NCI-H510A treated with DMSO at 0.1 percent for 48 hours (cell line): Measurements from ENCODE around the gene RAB34.
"Not testable (repeated sequence)": the region's sequence is repeated elsewhere in the genome, so short reads cannot be mapped to it uniquely, and the experiment has no call there.

Experiments
- DNase-seq: peaks from one replicate; lab custom pipeline; 2025; lab: John Stamatoyannopoulos, UW

Gene RAB34

DNA sequence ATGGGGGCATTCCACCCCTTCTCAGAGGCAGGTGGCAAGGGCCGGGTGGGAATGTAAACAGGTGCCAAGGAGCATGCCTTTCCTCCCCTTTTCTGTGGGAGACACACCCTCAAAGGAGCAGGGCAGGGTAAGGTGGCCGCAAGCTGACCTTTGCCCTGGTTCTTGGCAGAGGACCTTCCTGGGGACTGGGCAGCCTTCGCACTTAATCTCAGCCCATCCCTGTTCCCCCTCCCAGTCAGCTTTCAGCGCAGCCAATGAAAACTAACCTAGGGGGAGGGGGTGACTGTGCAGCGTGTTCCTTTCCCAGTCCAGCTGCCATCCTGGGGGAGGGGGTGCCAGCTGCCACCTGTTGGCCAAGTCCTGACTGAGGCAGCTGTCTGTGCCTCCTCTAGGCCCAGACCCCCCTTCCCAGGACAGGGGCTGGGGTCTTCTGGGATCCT is 29.0 kb upstream of the RAB34 start:
- DNase-seq, result peak; percentile 96

DNA sequence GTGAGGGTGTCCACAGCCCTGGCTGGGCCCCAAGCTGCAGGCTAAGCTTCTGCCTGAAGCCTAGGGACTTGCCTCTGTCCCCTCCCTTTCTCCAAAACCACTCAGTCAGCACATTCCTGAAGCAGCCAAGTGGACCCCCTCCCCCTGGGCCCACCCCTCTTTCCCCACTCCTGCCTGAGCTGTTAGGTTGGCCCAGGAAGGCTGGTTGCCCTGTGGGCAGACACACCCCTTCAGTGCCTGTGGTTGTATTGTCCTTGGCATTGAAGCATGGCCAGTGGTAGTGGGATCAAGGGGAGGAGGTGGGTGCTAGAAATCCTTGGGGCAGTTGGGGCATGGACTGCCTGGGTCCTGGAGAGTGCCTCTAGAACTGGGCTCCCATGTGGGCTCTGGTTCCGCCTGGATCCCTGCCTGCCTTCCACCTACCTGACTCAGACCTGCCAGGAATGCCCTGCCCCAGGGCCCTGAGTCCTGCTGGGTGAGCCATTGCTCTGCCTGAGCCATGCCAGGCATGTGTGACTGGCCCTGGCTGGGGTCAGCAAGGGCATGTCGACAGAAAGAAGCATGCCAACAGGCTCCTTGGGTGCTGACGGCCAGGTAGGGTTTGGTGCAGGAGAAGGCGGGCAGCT is 28.2 kb upstream of the RAB34 start:
- no peak for DNase-seq

DNA sequence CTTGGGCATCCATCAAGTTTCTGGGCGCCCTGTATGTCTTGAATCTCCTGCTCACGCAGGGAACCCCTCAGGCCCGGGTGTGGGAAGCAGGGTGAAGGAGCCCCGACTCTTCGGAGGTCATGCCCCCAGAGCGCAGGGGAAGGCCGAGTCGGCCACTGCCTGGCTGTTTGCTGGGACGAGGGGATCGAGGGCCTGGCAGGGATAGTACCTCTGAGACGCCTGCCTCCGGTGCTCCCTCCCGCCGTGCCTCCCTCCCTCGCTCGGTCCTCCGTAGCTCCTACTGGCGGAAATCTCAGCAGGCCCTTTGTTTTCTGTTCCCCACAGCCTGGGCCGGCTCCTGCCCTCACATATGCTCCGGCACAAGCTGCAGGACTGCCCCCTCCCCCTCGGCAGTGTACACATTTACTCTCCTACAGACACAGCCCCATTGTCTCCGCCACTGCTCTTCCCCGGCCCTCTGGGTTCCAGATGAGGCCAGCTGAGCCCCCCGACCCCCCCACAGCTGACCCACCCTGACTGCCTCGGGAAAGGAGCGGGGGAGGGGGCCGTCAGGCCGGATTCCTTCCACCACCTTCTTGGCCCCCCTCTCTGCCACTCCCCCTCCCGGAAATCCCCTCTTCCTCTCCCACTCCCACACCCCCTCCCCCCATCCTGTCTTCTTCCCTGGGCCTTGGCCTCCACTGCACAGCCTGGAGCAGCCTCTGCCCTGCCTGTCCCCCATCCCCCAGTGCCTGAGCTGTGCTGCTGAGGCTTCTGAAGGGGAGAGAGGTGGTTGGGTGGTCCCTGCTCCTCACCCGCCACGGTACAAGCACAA is 27.5 kb upstream of the RAB34 start:
- peak; percentile 77 for DNase-seq

DNA sequence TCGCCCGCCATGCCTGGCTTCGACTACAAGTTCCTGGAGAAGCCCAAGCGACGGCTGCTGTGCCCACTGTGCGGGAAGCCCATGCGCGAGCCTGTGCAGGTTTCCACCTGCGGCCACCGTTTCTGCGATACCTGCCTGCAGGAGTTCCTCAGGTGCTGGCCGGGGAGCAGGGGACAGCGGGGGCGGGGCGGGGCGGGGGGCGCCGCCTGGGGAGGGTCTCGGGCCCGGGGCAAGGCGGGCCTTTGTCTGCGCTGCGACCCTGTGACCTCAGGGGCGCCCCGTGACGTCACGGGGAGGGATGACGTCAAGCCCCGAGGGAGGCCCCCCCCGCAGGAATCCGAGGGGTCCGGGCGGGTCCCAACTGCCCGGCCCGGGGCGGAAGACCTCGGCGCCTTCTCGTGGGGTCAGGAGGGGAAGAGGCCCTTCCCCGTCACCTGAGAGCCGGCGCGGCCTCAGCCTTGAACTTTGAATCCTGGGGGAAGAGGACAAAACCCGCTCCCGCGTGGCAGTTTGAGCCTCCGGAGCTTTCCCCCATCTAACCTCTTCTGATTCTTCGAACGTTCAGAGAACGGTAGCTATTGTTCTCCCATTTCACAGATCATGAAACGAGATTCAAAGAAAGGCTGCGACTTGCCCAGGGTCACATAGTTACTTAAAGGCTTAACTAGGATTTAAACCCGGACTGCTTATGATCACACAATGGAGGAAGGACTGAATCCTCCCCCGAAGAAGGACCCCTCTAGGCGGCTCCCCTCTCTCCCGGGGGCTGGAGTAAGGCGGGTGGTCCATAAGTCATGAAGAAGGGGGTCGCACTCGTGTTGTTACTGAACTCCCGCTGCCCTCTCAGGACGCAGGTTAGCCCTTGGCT is 26.7 kb upstream of the RAB34 start:
- peak; percentile 56 for DNase-seq

DNA sequence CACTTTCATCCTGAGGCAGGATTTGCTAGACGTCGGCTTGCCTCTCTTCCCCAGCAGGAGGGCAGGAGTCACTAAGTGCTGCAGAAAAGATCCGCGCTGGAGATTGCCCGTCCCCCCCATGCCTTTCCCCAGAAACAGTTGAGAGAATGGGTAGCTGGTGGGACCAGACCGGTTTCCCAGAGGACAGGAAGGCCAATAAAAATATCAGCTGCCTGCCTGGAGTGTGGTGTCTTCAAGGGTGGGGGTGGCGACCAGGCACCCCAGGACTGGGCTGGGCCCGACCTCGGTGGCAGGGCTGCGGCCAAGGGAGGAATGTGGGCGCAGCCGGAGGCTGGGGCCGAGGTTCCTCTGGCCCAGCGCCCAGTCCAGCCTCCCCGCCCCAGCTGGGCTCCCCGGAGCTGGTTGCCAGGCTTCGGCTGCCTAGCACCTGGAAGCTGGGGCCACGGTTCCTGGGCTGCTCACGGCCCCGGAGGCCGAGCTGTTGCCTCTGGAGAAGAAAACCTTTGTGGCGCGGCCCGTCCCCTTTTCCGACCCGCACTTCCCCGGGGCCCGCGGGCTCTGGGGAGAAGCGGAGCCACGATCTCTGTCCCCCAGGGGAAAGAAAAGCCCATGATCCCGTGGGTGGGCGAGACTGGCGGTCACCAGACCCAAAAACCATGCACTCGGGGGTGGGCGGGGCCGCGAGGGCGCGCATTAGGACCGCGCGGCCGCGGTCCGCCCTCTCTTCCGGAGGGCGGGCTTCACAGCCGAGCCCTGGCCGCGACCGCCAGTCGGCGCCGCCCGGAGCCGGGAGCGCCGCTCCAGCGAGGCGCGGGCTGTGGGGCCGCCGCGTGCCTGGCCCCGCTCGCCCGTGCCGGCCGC is 25.8 kb upstream of the RAB34 start, which contains the start of gene TRAF4:
TRAF4 (plus strand) TSS at position 769 of the 861 bp plus-strand sequence. CDS start 102 bp downstream, outside the sequence.
- DNase-seq, result peak; percentile 97

DNA sequence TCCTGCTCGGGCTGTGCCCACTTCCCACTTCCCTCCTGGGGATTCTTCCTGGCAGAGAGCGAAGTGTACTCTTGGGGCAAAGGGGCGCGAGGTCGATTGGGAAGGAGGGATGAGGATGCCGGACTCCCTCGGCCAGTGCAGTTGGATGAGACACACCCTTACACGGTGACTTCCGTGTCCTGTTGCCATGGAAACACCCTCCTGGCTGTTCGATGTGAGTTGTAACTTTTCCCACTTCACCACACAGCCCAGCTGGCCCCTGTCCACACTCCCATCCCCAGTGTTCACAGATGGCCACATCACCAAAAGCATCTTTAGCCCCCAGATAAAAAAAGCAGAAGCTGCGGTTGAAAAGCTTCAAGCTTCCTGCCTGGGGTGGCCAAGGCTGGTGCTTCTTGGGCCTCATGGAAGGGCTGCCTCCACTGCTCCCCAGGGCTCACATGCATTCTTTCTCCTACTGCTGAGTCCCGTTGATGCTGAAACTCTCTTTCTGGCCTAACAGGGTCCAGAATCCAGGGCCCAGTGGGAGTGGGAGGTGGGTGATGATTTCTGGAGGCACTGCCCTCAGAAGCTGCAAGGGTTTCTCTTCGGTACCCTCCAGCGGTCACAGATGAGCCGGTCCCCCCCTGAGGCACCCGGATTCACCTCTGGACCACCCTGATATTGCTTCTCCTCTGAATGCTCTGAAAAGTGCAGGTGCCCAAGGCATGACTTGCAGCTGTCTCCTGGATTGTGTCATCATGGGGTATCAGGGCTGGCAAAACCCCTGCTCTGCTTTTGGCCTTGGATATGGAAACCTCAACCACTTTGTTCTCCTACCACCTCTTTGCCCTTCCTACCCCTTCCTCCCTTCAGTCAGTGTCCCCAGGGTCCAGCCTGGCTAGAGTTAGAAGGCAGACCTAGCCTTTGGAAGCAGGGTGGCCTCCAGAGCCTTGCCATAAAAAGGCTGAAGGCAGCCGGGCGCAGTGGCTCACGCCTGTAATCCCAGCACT is 24.0 kb upstream of the RAB34 start:
- DNase-seq, result no peak

DNA sequence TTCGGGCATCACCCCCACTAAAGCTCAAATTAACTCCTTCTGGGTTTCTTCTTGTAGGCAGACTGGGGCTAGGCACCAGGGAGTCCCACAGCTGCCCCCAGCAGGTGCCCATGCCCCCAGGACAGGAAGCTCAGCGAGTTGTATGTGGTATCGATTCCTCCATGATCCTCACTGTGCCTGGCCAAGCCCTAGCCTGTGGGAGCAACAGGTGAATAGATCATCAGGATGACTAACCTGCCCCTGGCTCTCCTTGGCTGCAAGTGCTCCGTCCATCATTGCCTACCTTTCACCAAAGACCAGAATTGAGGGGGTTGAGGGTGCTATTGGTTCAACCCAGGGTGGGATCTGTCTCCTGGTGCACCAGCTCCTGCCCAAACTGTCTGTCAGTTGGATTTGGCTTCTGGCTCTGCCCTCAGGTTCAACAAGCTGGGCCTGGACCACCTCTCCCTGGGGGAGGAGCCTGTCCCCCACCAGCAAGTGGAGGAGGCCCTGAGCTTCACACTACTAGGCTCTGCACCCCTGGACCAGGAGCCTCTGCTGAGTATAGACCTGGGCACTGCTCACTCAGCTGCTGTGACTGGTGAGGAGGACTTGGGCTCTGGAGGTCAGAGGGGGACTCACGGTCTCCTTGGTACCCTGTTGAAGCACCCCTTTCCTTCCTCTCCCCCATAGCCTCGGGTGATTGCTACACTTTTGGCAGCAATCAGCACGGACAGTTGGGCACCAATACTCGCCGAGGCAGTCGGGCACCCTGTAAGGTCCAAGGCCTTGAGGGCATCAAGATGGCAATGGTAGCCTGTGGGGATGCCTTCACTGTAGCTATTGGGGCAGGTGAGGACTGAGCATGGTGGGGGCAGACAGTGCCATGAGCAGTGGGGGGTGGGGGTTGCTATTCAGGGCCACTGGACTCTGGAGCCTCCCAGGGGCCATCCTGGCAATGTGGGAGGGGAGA is 23.0 kb upstream of the RAB34 start:
- DNase-seq, result no peak

DNA sequence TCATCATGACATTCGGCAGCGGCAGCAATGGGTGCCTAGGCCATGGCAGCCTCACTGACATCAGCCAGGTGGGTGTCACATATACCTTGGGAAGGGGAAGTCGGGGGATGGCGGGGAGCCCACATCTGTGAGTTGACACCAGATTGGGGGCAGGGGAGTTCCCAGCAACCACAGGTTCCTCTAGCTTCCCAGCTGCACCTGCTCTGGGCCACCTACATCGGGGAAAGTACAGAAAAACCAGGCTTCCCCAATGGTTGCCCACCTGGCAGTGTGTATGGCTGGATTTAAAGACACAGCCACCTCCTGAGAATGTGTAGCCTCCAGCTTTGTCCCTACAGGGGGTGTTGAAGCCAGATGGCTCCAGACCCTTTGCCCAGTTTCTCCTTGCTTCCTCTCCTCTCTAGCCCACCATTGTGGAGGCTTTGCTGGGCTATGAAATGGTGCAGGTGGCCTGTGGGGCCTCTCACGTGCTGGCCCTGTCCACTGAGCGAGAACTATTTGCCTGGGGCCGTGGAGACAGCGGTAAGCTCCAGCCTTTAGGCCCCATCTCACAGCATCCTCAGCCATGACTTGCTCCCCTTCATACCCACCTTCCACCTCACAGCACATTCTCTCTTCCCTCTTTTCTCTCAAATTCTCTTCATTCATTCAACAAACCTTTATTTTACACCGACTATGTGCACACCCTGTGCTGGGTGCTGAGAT is 21.2 kb upstream of the RAB34 start:
- no peak for DNase-seq

DNA sequence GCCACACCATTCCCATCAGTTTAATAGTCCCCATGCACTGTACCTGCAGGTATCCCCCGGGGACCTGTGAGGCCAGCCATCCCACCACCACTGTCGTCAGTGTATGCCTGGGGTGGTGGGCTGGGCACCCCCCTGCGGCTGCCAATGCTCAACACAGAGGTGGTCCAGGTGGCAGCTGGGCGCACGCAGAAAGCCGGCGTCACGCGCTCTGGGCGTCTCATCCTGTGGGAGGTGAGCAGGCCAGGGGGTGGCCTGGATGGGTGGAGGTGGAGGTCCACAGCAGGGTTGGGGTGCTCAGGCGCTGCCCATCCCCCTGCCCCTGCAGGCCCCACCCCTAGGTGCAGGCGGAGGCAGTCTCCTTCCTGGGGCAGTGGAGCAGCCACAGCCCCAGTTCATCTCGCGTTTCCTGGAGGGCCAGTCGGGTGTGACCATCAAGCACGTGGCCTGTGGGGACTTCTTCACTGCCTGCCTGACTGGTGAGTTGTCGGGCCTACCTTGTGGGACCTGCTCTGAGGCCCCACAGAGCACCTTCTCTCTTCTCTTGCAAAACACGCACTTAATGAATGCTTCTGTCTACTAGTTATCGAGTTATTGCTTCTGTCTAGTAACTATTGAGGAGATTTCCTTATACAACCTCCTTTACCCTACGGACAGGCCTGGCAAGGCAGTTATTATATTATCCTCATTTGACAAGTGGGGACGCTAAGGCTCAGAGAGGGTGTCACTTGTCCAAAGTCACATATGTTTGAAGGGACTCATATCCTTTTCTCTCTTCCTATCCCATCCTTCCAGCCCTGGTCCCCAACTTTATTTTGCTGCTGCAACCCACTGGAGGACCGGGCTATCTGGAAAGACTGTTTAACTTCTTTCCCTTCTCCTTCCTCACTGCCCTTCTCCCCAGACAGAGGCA is 20.4 kb upstream of the RAB34 start:
- DNase-seq, result no peak

DNA sequence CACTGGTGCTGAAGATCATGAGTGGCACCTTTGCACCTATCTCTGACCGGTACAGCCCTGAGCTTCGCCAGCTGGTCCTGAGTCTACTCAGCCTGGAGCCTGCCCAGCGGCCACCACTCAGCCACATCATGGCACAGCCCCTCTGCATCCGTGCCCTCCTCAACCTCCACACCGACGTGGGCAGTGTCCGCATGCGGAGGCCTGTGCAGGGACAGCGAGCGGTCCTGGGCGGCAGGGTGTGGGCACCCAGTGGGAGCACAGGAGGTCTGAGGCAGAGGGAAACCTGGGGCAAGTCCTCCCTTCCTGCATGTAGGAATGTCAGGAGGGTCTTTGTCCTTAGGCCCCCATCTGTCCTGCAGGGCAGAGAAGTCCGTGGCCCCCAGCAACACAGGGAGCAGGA is 19.6 kb upstream of the RAB34 start:
- no peak for DNase-seq

DNA sequence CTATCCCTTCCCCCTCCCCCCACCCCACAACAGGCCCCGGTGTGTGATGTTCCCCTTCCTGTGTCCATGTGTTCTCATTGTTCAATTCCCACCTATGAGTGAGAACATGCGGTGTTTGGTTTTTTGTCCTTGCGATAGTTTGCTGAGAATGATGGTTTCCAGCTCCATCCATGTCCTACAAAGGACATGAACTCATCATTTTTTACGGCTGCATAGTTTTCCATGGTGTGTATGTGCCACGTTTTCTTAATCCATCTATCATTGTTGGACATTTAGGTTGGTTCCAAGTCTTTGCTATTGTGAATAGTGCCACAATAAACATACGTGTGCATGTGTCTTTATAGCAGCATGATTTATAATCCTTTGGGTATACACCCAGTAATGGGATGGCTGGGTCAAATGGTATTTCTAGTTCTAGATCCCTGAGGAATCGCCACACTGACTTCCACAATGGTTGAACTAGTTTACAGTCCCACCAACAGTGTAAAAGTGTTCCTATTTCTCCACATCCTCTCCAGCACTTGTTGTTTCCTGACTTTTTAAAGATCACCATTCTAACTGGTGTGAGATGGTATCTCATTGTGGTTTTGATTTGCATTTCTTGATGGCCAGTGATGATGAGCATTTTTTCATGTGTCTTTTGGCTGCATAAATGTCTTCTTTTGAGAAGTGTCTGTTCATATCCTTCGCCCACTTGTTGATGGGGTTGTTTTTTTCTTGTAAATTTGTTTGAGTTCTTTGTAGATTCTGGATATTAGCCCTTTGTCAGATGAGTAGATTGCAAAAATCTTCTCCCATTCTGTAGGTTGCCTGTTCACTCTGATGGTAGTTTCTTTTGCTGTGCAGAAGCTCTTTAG is 18.5 kb upstream of the RAB34 start:
- DNase-seq, result not testable (repeated sequence)

DNA sequence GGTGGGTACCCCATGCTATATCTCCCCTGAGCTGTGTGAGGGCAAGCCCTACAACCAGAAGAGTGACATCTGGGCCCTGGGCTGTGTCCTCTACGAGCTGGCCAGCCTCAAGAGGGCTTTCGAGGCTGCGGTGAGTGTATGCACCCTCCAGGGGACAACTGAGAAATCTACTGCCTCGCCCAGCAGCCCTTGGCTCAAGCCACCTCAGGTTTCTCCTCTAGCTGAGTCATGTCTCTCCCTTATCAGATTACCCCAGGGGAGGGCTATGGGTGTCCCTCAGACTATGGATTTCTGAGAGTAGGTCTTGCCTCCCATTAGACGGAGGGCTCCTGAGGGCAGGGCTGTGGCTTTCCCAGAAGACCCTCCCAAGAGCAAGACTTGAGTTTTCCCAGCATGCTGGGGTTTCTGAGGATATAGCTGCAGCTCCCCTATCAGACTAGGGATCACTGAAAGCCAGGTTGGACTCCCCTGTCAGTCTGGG is 17.6 kb upstream of the RAB34 start:
- no peak for DNase-seq

DNA sequence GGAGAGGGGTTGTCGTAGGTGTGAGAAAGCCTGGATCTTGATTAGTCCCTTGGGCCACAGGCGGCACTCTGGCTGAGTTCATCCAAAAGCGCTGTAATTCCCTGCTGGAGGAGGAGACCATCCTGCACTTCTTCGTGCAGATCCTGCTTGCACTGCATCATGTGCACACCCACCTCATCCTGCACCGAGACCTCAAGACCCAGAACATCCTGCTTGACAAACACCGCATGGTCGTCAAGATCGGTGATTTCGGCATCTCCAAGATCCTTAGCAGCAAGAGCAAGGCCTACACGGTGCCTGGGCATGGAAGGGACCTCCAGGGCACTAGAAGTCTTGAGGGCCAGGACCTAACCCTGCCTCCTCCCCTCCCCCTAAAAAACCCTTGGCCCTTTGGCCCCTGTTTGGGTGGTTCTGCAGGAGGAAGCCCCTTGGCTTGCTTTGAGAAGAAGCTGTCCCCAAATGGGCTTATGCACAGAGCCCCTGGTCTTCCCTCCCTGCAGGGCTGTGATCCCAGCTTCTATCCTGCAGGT is 17.1 kb upstream of the RAB34 start:
- DNase-seq, result no peak

DNA sequence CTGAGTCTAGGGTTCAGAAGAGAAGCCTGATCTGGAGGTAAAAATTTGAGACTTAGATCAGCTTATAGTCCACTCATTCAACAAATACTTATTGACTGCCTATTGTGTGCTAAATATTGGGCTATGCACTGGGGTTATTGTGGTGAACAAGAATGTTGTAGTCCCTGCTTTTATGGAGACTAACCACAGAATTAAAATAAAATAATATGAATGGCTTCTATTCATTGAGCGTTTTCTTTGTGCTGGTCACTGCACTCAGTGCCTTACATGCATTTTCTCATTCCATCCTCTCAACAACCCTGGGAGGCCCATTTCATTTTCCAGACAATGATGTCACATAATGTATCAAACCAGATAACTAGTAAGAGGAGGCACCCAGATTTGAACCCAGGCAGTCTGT is 15.7 kb upstream of the RAB34 start:
- no peak for DNase-seq

DNA sequence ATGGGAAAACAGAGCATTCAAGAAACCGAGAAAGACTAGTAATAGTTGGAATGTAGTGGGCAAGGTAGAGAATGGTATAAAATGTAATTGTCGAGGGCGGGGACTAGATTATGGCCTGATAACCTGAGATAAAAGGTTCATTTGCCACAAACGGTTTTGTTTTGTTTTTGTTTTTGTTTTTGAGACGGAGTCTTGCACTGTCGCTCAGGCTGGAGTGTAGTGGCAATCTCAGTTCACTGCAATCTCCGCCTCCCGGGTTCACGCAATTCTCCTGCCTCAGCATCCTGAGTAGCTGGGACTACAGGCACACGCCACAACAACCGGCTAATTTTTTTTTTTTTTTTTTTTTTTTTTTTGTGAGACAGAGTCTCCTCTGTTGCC is 12.3 kb upstream of the RAB34 start:
- no peak for DNase-seq
